Stimulated activated CD8-positive, alpha-beta memory T cell treated with anti-CD3 and anti-CD28 coated beads, Interleukin-12 subunit alpha, Interleukin-12 subunit beta, amount 100 ng/mL, for 1 hour (primary cell): Measurements from ENCODE around the gene SLC15A3.
A peak's percentile ranks its signal among the peaks of the same experiment; 100 is the strongest.
"Not testable (repeated sequence)": the region's sequence is repeated elsewhere in the genome, so short reads cannot be mapped to it uniquely, and the experiment has no call there.

ENCODE experiments used
- DNase-seq: peaks from one replicate; pipeline ENCODE4 v3.0.0-alpha.2; 2020; ENCODE audit warnings: low read depth

The SLC15A3 gene

DNA sequence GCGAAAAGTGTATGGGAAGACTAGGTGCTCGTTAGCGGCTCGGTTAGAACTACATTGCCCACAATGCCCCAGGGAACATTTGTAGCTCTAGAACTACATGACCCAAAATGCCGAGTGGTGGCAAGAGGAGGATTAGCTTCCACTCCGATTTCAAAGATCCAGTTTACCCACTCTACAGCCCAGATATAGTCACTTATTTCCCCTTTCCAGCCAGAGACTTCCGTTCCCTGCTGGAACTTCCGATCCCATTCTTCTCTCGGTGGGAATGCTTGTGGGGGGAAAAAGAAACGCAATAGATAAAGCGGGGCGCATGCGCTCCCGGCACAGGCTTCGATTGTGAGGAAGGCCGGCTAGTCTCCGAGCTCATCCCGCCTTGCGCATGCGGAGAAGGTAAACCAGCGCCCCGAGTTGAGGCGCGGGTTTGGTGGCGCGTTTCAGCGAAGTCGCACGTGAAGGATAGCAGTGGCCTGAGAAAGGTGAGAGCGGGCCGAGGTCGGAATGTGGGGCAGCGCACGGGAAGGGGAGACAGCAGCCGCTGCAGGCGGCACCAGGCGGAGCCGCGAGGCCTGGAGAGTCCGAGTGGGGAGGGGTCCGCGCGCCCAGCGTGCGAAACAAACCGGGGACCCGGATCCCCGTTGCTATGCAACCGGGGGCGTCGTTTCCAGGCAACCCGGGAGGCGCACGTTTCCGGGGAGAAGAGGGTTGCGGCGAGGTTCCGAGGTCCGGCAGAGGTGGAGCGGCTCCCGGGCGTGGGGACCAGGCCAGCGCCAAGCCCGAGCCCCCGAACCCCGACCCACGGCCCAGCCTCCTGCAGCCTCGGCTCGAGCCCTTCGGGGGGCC, 38.0 kb downstream of the SLC15A3 start, which contains the start of gene TMEM109:
Gene TMEM109 (plus strand): TSS at position 366 of the 840 bp plus-strand sequence. CDS start 5,536 bp downstream, outside the sequence.
- peak; percentile 82 for DNase-seq

DNA sequence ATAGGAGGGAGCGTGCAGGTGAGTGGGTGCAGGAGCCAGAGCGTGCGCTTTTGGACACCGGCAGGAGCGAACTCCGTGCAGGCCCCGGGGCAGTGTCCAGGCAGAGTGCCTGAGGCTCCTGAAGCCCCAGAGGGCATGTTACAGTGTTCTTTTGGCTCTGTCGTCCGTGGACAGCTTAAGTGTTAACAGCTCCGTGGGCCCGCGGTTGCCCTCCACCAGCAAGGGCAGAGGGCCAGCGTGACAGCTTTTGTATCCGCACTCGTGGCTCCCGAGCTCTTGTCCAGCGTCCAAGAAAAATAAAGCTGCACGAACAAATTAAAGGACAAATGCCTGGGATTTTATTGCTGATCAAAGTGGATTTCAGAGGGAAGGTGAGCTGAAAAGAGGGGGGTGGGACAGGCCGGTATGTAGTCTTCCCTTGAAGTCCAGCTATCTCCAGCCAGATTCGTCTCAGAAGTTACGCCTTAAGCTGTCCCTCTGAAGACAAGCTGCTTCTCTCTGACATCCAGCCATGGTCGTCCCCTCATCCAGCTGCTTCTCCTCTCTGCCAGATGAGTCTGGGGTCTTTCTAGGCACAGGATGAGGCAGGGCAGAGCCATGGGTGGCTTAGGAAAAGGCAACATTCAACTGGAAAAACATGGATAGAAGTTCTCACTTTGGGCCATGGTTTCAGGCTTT, 39.0 kb downstream of the SLC15A3 start:
- no peak for DNase-seq

DNA sequence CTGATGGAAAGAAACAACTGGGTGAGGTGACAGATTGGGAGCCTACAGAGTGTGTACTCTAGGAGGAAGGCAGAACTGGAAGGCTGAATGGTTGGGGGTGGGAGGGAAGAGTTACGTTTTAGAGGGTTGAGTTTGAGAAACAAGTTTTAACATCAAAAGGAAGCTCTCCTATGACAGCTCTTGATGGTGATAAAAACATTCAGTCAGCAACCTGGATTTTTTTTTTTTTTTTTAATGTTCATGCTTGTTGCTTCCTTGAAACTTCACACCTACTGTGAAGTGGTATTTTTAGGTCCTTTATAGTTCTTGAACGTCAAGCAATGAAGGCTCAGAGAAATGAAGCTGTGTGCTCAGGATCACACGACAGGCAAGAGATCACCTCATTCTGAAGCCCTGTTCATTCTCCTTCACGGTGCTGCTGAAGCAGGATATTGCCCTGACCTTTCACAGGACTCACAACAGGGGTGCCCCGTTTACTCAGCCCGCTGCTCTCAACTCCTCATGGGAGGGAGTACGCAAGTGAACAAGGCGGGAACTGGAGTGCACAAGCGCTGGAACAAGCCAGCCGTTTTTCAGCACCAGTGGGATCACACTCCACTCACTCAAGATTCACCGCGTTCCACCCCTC, 39.6 kb downstream of the SLC15A3 start:
- DNase-seq, result no peak

DNA sequence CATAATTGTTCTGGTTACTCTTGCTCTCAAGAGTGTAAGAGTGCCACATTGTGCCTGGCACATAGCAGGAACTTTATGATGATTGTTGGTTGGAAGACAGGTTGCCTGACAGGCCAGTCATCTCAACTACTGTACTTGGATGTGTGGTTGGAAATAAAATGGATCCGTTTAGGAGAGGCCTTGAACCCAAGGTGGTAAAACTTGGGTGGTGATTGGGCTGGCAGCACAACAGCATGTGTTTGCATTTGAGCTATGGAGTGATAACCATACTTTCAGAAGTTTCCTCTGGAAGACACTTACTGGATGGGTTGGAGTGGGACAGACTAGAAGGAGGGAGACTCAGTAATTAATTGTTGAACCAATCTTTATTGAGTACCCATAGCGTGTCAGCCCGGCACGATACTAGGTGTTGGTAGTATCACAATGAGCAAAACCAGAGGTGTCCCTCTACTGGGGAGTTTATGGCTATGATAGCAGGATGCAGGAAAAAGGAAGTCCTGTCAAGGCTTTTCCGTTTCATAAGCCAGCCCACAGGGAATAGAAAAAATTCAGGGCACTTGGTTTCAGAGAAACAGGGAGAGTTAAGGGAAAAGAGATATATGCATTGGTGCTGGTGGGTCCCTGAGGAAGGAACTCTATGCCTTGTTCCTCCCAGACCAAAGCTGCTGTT, 41.1 kb downstream of the SLC15A3 start:
- DNase-seq, result no peak

DNA sequence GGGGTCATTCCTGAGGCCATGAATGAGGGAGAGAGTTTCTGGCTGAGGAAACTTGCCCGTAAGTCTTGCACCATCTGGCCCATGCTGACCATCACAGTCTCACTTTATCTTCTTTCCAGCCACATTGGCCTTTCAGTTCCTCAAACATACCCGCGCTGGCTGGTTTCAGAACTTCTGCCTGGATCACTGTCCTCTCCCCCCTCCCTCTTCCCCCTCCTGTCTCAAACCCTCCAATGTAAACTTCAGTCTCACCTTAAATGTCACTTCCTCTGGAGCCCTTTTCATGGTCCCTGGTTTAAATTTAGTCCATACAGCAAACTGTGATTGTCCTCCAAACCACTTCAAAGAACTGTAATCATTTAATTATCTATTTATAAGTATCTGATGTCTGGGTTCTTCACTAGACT, 41.7 kb downstream of the SLC15A3 start:
- DNase-seq, result no peak

DNA sequence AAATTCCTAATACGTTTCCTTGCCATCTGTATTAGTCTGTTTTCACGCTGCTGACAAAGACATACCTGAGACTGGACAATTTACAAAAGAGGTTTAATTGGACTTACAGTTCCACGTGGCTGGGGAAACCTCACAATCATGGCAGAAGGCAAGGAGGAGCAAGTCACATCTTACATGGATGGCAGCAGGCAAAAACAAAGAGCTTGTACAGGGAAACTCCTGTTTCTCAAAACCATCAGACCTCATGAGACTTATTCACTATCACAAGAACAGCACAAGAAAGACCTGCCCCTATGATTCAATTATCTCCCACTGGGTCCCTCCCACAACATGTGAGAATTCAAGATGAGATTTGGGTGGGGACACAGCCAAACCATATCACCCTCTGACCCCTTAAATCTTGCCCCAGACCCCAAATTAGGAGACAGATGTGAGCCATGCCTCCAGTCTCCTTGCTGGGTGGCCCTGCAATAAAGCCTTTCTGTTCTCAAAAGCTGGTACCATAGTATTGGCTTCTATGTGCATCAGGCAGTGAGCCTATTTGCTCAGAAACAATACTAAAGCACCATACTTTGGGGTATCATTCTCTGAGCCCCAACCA, 42.2 kb downstream of the SLC15A3 start:
- DNase-seq, result not testable (repeated sequence)

DNA sequence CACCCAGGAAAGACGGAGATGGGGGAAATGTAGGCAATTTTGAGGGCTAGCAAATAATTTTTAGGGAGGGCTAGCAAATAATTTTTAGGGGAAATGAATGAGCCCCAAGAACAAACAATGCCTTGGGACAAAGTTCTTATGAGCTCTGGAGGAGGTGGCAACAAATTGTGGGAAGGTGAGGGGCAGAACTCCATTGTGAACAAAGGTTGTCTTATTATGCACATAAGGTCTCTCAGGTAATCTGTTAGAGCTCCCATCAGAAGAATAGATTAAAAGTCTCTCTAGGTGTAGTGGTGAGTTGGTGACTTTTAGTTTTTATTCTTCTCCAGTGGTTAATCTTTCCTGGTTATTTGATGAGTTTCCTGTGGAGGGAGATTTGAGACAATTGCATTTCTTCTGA, 43.2 kb downstream of the SLC15A3 start:
- no peak for DNase-seq

DNA sequence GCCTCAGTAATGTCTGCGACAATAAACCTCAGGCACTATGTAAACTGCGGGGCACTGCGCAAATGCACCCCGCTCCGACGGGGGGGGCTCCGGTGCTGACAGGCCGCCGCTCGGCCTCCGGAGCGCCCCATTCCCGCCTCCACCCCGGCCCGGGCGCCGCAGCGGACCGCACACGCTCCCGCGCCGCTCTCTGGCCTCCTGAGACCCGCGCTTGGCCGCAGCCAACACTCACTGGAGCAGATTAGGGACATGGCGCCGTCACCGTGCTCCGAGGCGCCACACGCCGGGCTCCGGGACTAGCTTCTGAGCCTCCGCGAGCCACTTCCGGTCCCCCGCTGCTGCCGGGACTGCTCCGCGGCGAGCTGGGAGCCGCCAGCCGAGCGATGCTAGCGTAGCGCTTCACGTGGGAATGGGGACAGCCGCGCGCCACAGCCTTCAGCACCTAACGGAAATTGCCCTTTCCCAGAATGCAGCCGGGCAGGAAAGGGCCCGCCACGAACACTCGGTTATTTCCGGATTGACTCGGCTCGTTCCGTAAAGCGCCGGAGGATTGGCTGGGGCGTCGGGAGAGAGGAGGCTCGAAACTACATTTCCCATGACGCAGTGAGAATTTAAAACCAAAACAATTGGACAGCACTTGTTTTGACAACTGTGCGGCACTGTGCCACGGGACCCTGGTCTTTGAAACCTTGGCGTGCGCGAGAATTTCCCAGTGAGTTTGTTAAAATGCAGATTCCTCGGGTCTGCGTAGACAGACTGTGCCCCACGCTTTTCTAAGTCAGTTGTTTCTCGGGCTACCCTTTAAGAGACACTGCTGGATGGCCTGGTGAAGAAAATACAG, 45.6 kb downstream of the SLC15A3 start, which contains the start of gene PRPF19:
Gene PRPF19 (minus strand): TSS at position 454 of the 841 bp plus-strand sequence. CDS start 203 bp downstream, at position 251.
- DNase-seq, result peak; percentile 96

DNA sequence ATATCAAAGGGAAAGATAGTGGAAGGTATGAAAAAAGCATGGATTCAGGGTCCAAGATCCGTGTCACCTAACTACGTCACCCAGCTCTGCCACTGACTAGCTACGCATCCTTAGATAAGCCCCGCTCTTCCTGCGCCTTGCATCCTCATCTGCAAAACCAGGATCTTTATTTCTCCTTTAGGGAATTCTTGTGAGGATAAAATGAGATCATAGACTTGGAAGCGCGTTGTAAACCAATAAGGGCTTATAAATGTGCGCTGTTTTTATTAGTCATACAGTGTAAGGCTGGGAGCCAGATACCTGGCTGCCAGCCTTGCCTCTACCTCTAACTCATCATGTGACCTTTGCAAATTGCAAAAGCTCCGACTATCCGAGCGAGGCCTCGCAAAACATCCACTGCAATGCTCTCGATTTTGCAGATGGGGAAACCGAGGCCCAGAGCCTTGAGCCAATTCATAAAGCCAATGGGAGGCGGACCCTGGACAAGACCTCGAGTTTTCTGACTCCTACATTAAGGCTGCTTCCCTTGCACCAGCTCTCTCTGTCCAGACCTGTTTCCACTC, 46.3 kb downstream of the SLC15A3 start:
- no peak for DNase-seq

DNA sequence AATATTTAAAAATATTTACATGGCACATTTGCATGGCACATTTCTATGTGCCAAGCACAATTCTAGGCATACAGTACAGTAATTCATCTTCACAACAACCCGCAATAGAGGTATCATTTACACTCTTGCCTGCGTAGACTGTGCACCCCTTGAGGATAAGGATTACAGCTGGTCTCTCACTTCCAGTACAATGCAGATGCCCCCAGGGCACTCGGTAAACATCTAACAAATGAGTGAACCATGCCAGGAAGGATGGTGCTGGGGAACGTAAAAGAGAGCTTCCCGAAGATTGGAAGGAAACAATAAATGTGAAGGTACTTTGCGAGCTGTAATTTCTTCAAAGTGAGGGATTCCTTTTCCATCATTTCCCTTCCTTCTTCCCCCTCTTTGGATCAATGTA, 46.9 kb downstream of the SLC15A3 start:
- no peak for DNase-seq

DNA sequence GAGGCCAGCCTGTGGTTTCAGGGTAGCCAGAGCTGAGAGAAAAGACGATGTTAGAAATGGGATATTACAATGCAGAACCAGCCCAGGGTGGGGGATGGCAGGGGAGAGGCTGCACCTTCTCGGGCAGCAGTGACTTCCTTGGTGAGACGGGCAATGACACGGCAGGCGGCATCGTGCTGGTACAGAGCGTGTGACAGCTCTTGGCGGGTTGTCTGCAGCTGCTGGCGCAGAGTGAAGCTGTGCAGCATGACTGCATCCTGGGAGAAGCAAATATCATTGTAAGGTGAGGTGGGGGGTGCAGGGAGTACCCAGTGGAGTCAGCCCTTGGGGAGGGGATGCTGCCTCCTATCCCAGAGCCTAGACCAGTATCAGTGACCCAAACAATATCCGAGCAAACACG, 49.4 kb downstream of the SLC15A3 start:
- DNase-seq, result no peak

DNA sequence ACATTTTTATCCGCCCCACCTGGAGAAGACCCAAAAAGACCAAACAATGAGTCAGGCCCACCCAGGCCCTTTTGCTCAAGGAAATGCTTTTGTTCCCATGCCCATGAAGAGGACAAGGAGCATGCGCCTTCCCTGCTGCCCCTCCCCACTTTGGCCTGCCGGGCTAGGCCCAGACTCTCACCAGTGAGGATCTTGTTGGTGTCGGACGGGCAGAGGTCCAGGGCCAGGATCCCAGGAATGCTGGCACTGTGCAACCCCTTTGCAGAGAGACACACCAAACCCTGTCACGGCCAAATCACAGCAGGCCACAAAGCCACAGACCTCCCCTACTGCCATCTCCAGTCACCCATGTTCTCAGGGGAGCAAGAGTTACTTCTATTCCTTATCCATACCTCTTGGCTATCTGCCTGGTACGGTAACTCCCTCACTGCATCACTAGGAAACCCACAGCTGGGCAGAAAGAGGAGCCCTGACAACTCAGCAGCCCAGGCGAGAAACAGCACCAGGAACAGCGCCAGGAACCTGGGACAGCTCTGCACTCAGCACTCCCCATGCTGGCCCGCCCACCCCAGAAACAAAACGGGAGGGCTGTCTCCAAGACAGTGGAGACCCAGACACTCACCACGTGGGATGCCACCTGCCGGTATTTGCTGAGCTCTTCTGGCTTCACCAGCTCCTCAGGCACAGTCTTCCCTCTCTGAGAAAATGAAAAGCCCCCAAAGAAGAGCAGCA, 51.1 kb downstream of the SLC15A3 start:
- DNase-seq, result no peak

DNA sequence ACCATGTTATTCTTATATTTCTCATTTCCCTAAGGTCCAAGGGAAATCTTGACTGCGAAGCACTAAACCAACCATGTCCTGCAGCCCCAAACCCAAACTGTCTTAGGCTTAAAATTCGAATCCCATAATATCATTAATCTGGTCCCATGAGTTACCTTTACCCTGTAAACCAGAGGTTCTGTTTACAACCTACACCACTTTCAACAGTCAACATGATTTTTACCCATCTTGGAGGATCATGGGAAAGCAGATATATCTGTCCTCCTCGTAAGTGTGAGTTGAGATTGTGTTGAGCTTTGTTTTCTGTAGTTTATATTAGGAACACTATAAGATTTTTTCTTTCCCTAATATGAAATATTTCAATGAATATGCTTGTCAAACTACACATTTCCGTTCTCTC, 52.0 kb downstream of the SLC15A3 start:
- no peak for DNase-seq

DNA sequence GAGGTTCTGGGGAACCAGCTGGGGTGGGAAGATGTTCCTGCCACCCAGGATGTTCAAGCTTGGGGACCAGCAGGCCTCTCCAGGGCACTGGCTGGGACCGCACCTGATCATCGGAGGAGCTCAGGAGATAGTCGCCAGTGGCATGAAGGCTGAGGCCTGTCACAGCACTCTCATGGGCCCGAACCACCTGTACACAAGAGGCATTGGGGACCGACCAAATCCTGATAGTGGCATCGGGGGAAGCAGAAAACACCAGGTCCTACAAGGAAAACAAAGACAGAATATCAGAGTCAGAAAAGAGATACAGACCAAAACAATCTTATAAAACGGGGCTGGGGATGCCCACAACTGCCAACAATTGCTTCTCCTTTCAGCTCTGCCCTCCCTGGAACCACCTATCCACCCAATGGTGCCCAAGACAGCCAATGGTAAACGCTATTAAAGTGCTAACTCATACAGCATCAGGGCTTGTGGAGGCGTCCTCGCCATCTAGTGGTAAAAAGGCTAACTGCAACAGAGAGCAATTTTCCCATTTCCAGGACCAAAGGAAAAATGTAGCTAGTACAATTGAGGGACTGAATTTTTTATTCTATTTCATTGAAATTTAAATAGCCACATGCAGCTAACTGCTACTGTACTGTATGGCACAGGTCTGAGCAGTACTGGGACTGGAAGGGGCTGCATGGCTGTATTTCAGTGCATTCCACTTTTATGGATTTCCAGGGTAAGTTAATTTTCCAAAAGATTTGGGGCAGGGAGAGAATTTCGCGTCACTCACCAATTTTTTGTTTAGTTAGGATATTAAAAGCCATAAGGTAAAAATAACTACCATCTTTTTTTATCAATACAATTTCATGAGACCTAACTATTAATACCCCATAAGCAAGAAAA, 52.7 kb downstream of the SLC15A3 start:
- no peak for DNase-seq

DNA sequence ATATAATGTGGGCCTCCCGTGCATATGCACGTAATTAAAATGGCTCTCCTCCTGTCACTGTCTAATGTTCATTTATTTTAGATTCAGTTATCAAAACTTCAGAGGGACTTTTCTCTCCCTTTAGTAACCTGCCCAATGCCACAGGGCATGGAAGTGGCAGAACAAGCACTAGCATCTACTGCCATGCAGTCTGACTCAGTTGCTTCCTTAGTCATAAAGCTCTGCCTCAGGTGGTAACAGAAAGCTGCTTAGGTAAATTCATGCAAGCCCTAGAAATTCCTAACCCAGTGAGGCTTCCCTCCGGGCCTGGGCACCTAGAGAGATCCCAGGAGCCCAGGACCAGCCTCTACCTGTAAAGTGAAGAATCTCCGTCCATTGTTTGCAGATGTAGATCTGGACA, 54.5 kb downstream of the SLC15A3 start:
- no peak for DNase-seq

DNA sequence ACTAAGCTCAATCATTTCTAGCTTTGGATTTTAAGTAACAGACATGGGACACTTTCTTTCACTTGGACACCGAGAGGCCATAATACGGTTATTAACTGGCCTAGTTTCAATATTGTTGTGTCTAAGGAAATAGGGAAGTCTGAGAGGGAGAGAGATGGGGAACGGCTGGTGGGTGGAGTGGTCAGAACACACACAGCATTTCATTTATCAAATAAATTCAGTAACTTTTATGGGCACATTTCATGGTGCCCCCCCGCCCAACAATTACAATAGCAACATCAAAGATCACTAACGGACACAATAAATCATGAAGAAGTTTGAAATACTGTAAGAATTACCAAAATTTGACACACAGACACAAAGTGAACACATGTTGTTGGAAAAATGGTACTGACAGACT, 56.3 kb downstream of the SLC15A3 start:
- DNase-seq, result no peak

DNA sequence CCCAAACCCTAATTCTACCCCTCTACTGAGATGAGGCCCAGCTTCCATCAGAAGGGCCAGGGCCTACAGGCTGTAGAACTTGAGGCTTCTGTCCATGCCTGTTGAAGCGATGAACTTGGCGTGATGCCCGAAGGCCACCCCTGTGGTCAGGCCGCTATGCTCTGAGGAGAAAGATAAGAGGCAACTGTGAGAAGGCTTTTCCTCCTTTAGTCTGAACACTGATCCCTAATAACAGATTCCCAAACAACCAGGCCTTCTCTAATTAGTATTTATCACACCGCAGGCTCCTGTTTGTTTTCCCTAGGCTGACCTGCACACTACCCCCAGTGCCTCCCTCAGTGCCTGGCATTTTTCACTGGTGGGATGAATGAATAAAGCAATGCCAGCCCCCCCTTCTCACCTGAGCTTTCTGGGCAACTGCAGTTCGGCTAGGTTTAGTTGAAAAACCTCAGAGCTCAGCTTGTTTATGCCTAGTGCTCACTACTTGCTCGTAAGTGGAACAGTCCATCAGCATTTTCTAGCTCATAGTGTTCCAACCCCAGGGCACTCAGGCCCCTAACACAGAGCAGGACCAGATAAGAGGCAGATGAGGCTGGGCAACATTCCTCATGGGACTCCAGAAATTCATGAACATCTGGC, 60.8 kb downstream of the SLC15A3 start:
- no peak for DNase-seq

DNA sequence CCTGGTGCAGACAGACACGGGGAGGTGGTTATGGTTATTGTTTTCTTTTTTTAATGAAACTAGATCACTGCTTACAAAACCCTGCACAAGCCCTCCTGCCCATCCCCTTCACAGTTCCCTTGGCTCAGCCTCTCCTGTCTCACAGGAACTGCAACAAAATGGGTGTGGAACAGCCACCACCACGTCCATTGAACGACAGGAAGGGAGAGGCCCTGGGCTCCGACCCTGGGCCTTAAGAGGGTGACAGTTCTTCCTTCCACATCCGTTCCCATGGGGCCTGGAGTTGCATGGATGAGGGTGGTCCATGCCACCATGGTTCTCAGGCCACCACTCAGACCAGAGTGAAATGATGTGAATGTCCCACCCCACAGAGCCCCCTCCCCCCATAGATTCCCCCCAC, 61.3 kb downstream of the SLC15A3 start:
- DNase-seq, result no peak
